K562 (cell line): ENCODE results near the gene NACA.

ENCODE experiments used
- POLR2A ChIP-seq: fragments of 450-650 bp; conservative IDR thresholded peaks from 2 replicates; pipeline ENCODE4 v1.6.1; 2016
- SAP30 ChIP-seq: fragments of 200-600 bp; sonication (generic); IDR thresholded peaks from 2 replicates; pipeline ENCODE4 v1.6.1; 2012; ENCODE audit warnings: borderline replicate concordance, low read depth, mild to moderate bottlenecking, moderate library complexity, low read length, control low read depth, inconsistent platforms; ENCODE audit not compliant: insufficient read depth, poor library complexity, severe bottlenecking

- TF ChIP-seq SAP30 = no peak
- TF ChIP-seq POLR2A = no peak
These were observed 6.0 kb downstream of the NACA start for GRCh38 chr12:56719056-56719455.
